ENCODE results near the gene SYCE1.
"Not testable (repeated sequence)": the region's sequence is repeated elsewhere in the genome, so short reads cannot be mapped to it uniquely, and the experiment has no call there.

The SYCE1 gene

GRCh38 chr10:133555521-133555920 lies 9.9 kb downstream of the SYCE1 start:
- TF ChIP-seq, protein P1, sequence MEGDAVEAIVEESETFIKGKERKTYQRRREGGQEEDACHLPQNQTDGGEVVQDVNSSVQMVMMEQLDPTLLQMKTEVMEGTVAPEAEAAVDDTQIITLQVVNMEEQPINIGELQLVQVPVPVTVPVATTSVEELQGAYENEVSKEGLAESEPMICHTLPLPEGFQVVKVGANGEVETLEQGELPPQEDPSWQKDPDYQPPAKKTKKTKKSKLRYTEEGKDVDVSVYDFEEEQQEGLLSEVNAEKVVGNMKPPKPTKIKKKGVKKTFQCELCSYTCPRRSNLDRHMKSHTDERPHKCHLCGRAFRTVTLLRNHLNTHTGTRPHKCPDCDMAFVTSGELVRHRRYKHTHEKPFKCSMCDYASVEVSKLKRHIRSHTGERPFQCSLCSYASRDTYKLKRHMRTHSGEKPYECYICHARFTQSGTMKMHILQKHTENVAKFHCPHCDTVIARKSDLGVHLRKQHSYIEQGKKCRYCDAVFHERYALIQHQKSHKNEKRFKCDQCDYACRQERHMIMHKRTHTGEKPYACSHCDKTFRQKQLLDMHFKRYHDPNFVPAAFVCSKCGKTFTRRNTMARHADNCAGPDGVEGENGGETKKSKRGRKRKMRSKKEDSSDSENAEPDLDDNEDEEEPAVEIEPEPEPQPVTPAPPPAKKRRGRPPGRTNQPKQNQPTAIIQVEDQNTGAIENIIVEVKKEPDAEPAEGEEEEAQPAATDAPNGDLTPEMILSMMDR (IDR thresholded peaks at IDR 0.05; ENCODE audit: borderline replicate concordance, extremely low read depth, low read length, poor library complexity, severe bottlenecking) = no peak
- TF ChIP-seq EZH2 (IDR thresholded peaks at IDR 0.05; ENCODE audit: borderline replicate concordance, low read depth, low read length, severe bottlenecking) = no peak
- Histone ChIP-seq H4K20me1 (ENCODE audit: insufficient read depth, low read length) (no peaks in the 10 kb centered on the region; the same call in 1 of the 2 replicates), H2AFZ (ENCODE audit: low read depth, low read length) (no peak overlapping the region), H3K9me3 (ENCODE audit: insufficient read depth, low read length, severe bottlenecking) (no peaks in the 10 kb centered on the region), H3K4me1 (ENCODE audit: insufficient read depth, low read length) (no peaks in the 10 kb centered on the region), H3K27ac (ENCODE audit: low read length) (no peak overlapping the region), H3K27me3 (ENCODE audit: insufficient read depth, low read length, poor library complexity) (peaks cover 22% of the 10 kb centered on the region), H3K4me3 (ENCODE audit: low read depth in 1 of 2, low read length in 2 of 2) (no peak overlapping the region), H3K9ac (ENCODE audit: low read depth, low read length) (no peak overlapping the region), H3K4me2 (ENCODE audit: insufficient read depth, low read length) (no peak overlapping the region), H3K36me3 (ENCODE audit: insufficient read depth, low read length) (no peaks in the 10 kb centered on the region), H3K79me2 (ENCODE audit: insufficient read depth, low read length) (no peaks in the 10 kb centered on the region)
- DNase-seq (no peak), ATAC-seq (ENCODE audit: insufficient read depth, low read depth) (no peak)

GRCh38 chr10:133554600-133554999 lies 10.8 kb downstream of the SYCE1 start:
- H3K27ac ChIP-seq (ENCODE audit: low read length) = no peak overlapping the region
- H3K4me3 ChIP-seq (ENCODE audit: low read depth in 1 of 2, low read length in 2 of 2) = no peak overlapping the region
- H4K20me1 ChIP-seq (ENCODE audit: insufficient read depth, low read length) = no peaks in the 10 kb centered on the region; the same call in 1 of the 2 replicates
- peaks cover 18% of the 10 kb centered on the region for H3K27me3 ChIP-seq (ENCODE audit: insufficient read depth, low read length, poor library complexity)
- H3K4me2 ChIP-seq (ENCODE audit: insufficient read depth, low read length) = no peak overlapping the region
- no peaks in the 10 kb centered on the region for H3K9me3 ChIP-seq (ENCODE audit: insufficient read depth, low read length, severe bottlenecking)
- H3K9ac ChIP-seq (ENCODE audit: low read depth, low read length) = no peak overlapping the region
- H3K79me2 ChIP-seq (ENCODE audit: insufficient read depth, low read length) = no peaks in the 10 kb centered on the region
- no peaks in the 10 kb centered on the region for H3K4me1 ChIP-seq (ENCODE audit: insufficient read depth, low read length)
- DNase-seq = no peak
- no peak overlapping the region for H2AFZ ChIP-seq (ENCODE audit: low read depth, low read length)
- TF ChIP-seq, protein P1 (IDR thresholded peaks at IDR 0.05; ENCODE audit: borderline replicate concordance, extremely low read depth, low read length, poor library complexity, severe bottlenecking) = no peak
- TF ChIP-seq EZH2 (IDR thresholded peaks at IDR 0.05; ENCODE audit: borderline replicate concordance, low read depth, low read length, severe bottlenecking) = no peak
- no peak for ATAC-seq (ENCODE audit: insufficient read depth, low read depth)
- H3K36me3 ChIP-seq (ENCODE audit: insufficient read depth, low read length) = no peaks in the 10 kb centered on the region

GRCh38 chr10:133544506-133544905 lies 20.9 kb downstream of the SYCE1 start:
- no peaks in the 10 kb centered on the region for H3K9me3 ChIP-seq (ENCODE audit: insufficient read depth, low read length, severe bottlenecking)

DNA sequence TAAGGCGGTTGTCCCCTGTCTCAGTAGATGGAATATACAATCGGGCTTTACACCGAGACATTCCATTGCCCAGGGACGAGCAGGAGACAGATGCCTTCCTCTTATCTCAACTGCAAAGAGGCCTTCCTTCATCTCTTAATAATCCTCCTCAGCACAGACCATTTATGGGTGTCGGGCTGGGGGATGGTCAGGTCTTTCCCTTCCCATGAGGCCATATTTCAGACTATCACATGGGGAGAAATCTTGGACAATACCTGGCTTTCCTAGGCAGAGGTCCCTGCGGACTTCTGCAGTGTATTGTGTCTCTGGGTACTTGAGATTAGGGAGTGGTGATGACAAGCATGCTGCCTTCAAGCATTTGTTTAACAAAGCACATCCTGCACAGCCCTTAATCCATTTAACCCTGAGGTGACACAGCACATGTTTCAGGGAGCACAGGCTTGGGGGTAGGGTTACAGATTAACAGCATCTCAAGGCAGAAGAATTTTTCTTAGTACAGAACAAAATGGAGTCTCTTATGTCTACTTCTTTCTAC lies 23.9 kb downstream of the SYCE1 start:
- not testable (repeated sequence) for ATAC-seq (ENCODE audit: insufficient read depth, low read depth); H3K4me3 ChIP-seq (ENCODE audit: low read depth in 1 of 2, low read length in 2 of 2); H3K9ac ChIP-seq (ENCODE audit: low read depth, low read length); H3K79me2 ChIP-seq (ENCODE audit: insufficient read depth, low read length); H4K20me1 ChIP-seq (ENCODE audit: insufficient read depth, low read length); DNase-seq; H3K4me1 ChIP-seq (ENCODE audit: insufficient read depth, low read length); H3K27ac ChIP-seq (ENCODE audit: low read length); H3K9me3 ChIP-seq (ENCODE audit: insufficient read depth, low read length, severe bottlenecking); H3K36me3 ChIP-seq (ENCODE audit: insufficient read depth, low read length); H2AFZ ChIP-seq (ENCODE audit: low read depth, low read length); H3K27me3 ChIP-seq (ENCODE audit: insufficient read depth, low read length, poor library complexity); H3K4me2 ChIP-seq (ENCODE audit: insufficient read depth, low read length)

More at GRCh38 chr10:133544506-133544905, 20.9 kb downstream of the SYCE1 start:
- Histone ChIP-seq H4K20me1 (ENCODE audit: insufficient read depth, low read length) (no peaks in the 10 kb centered on the region), H3K79me2 (ENCODE audit: insufficient read depth, low read length) (no peaks in the 10 kb centered on the region), H3K4me2 (ENCODE audit: insufficient read depth, low read length) (no peak overlapping the region), H3K4me1 (ENCODE audit: insufficient read depth, low read length) (no peaks in the 10 kb centered on the region), H3K4me3 (ENCODE audit: low read depth in 1 of 2, low read length in 2 of 2) (no peak overlapping the region), H3K9ac (ENCODE audit: low read depth, low read length) (no peak overlapping the region), H3K36me3 (ENCODE audit: insufficient read depth, low read length) (no peaks in the 10 kb centered on the region), H3K27me3 (ENCODE audit: insufficient read depth, low read length, poor library complexity) (no peaks in the 10 kb centered on the region), H2AFZ (ENCODE audit: low read depth, low read length) (no peak overlapping the region), H3K27ac (ENCODE audit: low read length) (no peak overlapping the region)
- ATAC-seq (ENCODE audit: insufficient read depth, low read depth) (no peak), DNase-seq (no peak)
- no peak for TF ChIP-seq EZH2 (IDR thresholded peaks at IDR 0.05; ENCODE audit: borderline replicate concordance, low read depth, low read length, severe bottlenecking)
- TF ChIP-seq, protein P1 (IDR thresholded peaks at IDR 0.05; ENCODE audit: borderline replicate concordance, extremely low read depth, low read length, poor library complexity, severe bottlenecking) = no peak

All from DND-41 (cell line).